ENCODE data around the gene CCDC171.

GRCh38 chr9:15935661-15936305, 382.9 kb downstream of the CCDC171 start:
- TF ChIP-seq CTCF (conservative IDR thresholded peaks at IDR 0.05; ENCODE audit: low read depth in 2 of 2): no peak
- TF ChIP-seq EZH2phosphoT487 (IDR thresholded peaks at IDR 0.05; ENCODE audit: unreplicated experiment): no peak
- no peak for TF ChIP-seq POLR2AphosphoS5 (IDR thresholded peaks at IDR 0.05; ENCODE audit: low read depth)
- TF ChIP-seq EZH2 (IDR thresholded peaks at IDR 0.05; ENCODE audit: low read depth, unreplicated experiment): no peak
- TF ChIP-seq, protein P1, sequence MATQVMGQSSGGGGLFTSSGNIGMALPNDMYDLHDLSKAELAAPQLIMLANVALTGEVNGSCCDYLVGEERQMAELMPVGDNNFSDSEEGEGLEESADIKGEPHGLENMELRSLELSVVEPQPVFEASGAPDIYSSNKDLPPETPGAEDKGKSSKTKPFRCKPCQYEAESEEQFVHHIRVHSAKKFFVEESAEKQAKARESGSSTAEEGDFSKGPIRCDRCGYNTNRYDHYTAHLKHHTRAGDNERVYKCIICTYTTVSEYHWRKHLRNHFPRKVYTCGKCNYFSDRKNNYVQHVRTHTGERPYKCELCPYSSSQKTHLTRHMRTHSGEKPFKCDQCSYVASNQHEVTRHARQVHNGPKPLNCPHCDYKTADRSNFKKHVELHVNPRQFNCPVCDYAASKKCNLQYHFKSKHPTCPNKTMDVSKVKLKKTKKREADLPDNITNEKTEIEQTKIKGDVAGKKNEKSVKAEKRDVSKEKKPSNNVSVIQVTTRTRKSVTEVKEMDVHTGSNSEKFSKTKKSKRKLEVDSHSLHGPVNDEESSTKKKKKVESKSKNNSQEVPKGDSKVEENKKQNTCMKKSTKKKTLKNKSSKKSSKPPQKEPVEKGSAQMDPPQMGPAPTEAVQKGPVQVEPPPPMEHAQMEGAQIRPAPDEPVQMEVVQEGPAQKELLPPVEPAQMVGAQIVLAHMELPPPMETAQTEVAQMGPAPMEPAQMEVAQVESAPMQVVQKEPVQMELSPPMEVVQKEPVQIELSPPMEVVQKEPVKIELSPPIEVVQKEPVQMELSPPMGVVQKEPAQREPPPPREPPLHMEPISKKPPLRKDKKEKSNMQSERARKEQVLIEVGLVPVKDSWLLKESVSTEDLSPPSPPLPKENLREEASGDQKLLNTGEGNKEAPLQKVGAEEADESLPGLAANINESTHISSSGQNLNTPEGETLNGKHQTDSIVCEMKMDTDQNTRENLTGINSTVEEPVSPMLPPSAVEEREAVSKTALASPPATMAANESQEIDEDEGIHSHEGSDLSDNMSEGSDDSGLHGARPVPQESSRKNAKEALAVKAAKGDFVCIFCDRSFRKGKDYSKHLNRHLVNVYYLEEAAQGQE (IDR thresholded peaks at IDR 0.05; ENCODE audit: unreplicated experiment): no peak
- TF ChIP-seq NANOG (IDR thresholded peaks at IDR 0.05; ENCODE audit: borderline replicate concordance): no peak
- TF ChIP-seq CREB1 (CRISPR knock-in tag; IDR thresholded peaks at IDR 0.05; ENCODE audit: low read depth): no peak
- no peak for TF ChIP-seq ZNF462 (CRISPR knock-in tag; IDR thresholded peaks at IDR 0.05)
- no peak for TF ChIP-seq ZNF331 (CRISPR knock-in tag; IDR thresholded peaks at IDR 0.05; ENCODE audit: low read depth)
- TF ChIP-seq ZNF114 (CRISPR knock-in tag; IDR thresholded peaks at IDR 0.05): no peak
- no peak for TF ChIP-seq JUNB (IDR thresholded peaks at IDR 0.05; ENCODE audit: unreplicated experiment)
- TF ChIP-seq STAT1 (IDR thresholded peaks at IDR 0.05; ENCODE audit: unreplicated experiment): no peak

Measured in GM23338 (cell line).